Upper lobe of left lung (tissue), 4 donors: ENCODE results near the gene CDK6.

Source experiments
- EP300 ChIP-seq, 4 donors: sonication (generic); formaldehyde crosslinking; IDR thresholded peaks; one replicate each; pipeline ENCODE4 v1.5.1; 2017; ENCODE audit warnings: antibody characterized with exemption in 4 of 4, control low read depth in 2 of 4
- POLR2A ChIP-seq, 4 donors: fragments of 450-650 bp; IDR thresholded peaks; one replicate each; pipeline ENCODE4 v1.5.1; 2016 to 2017; ENCODE audit warnings: antibody characterized with exemption in 4 of 4, mild to moderate bottlenecking in 2 of 4
- POLR2AphosphoS5 ChIP-seq, 2 donors: sonication (generic); formaldehyde crosslinking; IDR thresholded peaks; one replicate each; pipeline ENCODE4 v1.5.1; 2017; ENCODE audit warnings: antibody characterized with exemption in 2 of 2
- TF ChIP-seq, protein P1 (sequence below), 6 experiments: fragments of 450-650 bp in 4 of 6; fragments of 200-600 bp in 2 of 6; sonication (generic) in 2 of 6; IDR thresholded peaks; one replicate each; pipeline ENCODE4 v1.5.1; 2016 to 2019; ENCODE audit warnings: antibody characterized with exemption in 6 of 6

DNA sequence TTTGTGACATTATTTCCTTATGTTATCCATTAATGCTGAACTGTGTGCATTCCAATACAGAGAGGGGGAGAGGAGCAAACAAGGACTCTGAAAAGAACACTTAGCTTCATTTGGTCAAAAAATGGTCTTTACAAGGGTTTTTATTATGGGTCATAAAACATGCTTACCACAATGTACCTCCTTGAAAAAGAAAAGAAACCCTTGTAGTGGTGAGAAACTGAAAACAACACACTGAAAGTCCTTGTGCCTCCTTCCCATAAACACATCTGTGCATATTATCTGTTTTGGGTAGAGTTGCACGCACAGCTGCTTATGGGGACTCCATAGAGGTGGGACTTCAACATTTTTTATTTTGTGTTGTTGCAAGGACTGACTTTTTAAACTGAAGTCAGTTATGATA is 98.7 kb downstream of the CDK6 start:
- TF ChIP-seq, protein P1, sequence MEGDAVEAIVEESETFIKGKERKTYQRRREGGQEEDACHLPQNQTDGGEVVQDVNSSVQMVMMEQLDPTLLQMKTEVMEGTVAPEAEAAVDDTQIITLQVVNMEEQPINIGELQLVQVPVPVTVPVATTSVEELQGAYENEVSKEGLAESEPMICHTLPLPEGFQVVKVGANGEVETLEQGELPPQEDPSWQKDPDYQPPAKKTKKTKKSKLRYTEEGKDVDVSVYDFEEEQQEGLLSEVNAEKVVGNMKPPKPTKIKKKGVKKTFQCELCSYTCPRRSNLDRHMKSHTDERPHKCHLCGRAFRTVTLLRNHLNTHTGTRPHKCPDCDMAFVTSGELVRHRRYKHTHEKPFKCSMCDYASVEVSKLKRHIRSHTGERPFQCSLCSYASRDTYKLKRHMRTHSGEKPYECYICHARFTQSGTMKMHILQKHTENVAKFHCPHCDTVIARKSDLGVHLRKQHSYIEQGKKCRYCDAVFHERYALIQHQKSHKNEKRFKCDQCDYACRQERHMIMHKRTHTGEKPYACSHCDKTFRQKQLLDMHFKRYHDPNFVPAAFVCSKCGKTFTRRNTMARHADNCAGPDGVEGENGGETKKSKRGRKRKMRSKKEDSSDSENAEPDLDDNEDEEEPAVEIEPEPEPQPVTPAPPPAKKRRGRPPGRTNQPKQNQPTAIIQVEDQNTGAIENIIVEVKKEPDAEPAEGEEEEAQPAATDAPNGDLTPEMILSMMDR (IDR thresholded peaks at IDR 0.05), result no peak
- no peak for TF ChIP-seq POLR2A (IDR thresholded peaks at IDR 0.05)
- TF ChIP-seq POLR2AphosphoS5 (IDR thresholded peaks at IDR 0.05), result no peak
- no peak for TF ChIP-seq EP300 (IDR thresholded peaks at IDR 0.05)
